ENCODE results near the gene ART4. TPM values are rescaled to one million over a fixed set of nuclear protein-coding genes. Genes with fewer than 3 reads are reported as not detected.

The ART4 gene
- total RNA-seq, 2 donors from 2014 or later: not detected

DNA sequence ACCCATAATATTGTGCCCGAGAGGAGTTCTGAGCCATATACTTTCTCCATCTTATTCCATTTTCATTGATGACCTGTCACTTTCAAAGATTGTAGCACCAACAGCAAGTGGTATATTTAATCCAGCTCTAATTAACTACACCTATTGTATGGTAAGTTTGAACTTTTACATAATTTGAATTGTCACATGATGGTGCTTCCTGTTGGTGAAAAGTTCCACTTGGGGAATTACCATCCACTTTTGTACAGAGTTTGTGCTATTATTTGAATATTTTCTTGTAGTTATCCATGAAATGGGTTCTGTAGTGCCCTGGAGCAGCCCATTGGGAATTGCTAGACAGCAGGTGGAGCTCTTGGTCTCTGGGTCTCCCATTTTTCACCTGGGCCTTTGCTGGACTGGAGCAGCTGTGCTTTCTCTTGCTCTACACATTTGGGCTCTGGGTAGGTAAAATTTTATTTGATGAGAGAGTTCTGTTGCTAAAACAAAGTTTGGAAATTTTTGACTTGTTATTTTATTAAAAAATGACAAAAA, 32.3 kb downstream of the ART4 start:
- Mint-ChIP-seq H3K4me1 (peaks cover 10% of the 10 kb centered on the region), H3K27me3 (no peaks in the 10 kb centered on the region), H3K27ac (no peak overlapping the region), H3K4me3 (no peak overlapping the region), H3K36me3 (ENCODE audit: low read depth) (no peaks in the 10 kb centered on the region), H3K9me3 (no peaks in the 10 kb centered on the region)
- ATAC-seq (replicated peaks): no peak

DNA sequence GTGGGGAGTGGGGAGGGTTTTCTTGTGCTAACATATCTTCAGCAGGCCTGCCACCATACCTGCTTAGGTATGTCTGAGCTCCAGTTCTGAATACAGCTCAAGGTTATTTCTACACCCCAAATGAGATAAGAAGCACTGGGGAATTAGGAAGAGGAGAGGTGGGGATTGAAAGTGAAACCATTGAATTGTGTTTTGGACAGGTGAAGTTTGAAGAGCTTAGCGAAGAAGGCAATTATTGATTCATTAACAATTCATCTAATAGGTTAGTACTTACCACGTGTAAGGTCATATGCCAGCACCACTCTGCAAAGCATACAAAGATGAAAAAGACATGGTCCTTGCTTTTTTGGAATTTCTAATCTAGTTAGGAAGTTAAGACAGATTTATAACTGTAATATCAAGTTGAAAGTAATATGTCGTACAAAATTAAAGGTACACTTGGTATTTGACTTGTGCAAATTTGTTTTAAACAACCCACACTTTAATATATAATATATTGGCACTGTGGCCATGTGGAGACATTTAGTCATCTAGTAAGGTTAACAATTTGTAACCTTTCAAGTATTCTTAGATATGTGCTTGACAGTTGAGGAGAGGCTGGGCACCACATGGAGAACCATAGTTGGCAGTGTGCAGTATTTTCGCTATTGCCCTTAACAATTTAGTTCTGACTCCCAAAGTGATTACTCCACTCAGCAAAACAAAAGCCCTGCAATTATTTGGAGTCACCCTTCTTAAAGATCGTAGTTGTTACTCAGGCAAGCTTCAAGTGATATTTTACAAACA, 33.0 kb downstream of the ART4 start:
- Mint-ChIP-seq H3K27ac (no peak overlapping the region), H3K9me3 (no peaks in the 10 kb centered on the region), H3K27me3 (no peaks in the 10 kb centered on the region), H3K4me1 (peaks cover 10% of the 10 kb centered on the region), H3K36me3 (ENCODE audit: low read depth) (no peaks in the 10 kb centered on the region), H3K4me3 (no peak overlapping the region)
- ATAC-seq (replicated peaks): no peak

DNA sequence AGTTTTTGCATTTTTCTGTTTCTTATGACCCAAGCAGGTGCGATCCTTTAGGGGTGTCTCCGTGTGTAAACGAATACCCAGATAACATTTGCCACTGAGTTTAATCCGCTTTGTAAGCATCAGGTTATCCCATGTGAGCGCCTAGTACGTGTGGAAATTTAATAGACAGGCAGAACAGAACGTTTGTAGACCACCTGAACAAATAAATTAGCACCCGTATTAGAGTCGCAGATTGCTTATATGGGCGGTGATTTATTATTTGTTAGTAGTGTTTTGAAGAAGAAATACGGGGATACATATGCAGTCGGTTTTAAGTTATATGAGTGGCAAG, 39.5 kb downstream of the ART4 start:
- H3K9me3 Mint-ChIP-seq: no peaks in the 10 kb centered on the region
- peak; percentile 1 for ATAC-seq (replicated peaks)
- H3K36me3 Mint-ChIP-seq (ENCODE audit: low read depth): no peaks in the 10 kb centered on the region

DNA sequence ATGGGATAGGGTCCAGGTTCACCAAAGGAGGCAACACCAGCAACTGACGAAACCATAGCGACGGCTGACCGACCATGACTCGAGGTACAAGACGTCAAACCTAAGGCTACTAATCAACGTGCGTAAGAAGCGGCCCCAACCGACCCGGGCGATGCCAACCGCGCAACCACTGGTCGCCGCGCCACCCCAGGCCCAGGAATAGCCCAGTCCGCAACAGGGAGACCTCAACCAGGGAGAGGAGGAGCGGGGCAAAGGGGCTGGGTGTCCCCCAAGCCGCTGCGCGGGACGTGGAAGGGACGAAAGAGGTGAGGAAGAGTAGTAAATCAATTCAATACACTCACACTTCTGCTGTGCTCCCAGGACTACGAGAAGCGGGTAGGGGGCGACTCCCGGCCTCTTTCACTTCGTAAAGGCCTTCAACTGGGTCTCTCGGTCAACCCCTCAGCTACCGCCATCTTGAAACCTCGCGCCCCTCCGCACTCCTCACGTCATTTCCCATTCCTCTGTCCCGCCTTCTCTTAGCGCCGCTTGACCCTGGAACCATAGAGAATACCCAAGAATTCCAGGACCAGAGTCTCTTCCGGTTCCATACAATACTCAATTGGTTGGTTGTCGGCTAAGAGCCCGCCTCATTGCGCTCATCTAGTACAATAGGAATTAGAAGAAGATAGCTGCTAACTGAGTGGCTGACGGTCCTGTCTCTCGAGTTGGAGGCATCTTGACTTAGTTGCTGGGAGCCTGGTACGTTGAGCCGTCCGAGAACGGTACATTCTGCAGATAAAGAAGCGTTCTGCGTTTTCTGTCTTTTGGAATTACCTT, 40.1 kb downstream of the ART4 start, which contains the start of the genes C12orf60 and WBP11:
TSS of gene C12orf60 (plus strand) at position 660 of the 819 bp plus-strand sequence. CDS start 19,266 bp downstream, outside the sequence.
TSS of gene WBP11 (minus strand) at position 468 of the 819 bp plus-strand sequence. CDS start 2,095 bp downstream, outside the sequence.
- H3K4me1 Mint-ChIP-seq: peaks cover 11% of the 10 kb centered on the region
- H3K9me3 Mint-ChIP-seq: no peaks in the 10 kb centered on the region
- no peaks in the 10 kb centered on the region for H3K27me3 Mint-ChIP-seq
- peak; percentile 98 for ATAC-seq (replicated peaks)
- H3K4me3 Mint-ChIP-seq: no peak within 1 kb of the TSS
- H3K27ac Mint-ChIP-seq: no peak within 1 kb of the TSS
- H3K36me3 Mint-ChIP-seq (ENCODE audit: low read depth): no peaks in the 10 kb centered on the region

More for the DNA sequence above, 39.5 kb downstream of the ART4 start:
- no peaks in the 10 kb centered on the region for H3K27me3 Mint-ChIP-seq
- H3K27ac Mint-ChIP-seq: no peak overlapping the region
- H3K4me3 Mint-ChIP-seq: no peak overlapping the region
- peaks cover 11% of the 10 kb centered on the region for H3K4me1 Mint-ChIP-seq

DNA sequence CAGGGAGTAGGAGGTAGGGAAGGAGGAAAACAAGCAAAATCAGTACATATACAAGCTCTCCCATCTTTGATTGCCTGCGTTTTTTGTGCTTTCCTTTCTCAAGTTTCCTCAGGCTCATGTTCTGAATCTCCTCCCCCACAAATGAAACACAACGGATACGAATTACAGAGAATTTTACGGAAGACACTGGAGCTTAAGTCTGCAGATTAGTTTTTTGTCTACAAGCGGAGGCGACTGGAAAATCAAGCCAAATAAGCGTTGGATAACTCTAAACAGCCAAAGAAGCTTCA, 40.7 kb downstream of the ART4 start:
- Mint-ChIP-seq H3K27ac (no peak overlapping the region), H3K4me3 (no peak overlapping the region), H3K36me3 (ENCODE audit: low read depth) (no peaks in the 10 kb centered on the region), H3K9me3 (no peaks in the 10 kb centered on the region), H3K4me1 (peaks cover 11% of the 10 kb centered on the region), H3K27me3 (no peaks in the 10 kb centered on the region)
- no peak for ATAC-seq (replicated peaks)

DNA sequence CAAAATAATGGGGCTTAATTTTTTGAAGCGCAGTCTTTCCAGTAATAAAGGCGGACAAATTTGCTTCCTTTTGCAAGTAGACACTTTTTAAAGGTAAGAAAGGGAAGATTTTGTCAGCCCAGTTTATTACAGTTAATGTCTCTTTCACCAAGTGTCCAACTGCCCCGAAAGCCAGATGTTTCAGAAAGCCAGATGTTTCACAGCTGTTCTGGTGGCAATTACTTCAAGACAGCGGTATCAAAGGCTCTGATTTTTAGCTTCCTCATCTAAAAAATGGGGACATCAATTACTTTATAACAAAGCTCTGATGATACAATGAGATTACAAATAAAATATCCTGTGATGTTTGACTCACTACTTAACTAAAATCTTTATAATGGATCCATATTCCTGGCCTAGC, 41.1 kb downstream of the ART4 start:
- Mint-ChIP-seq H3K4me3 (no peak overlapping the region), H3K36me3 (ENCODE audit: low read depth) (no peaks in the 10 kb centered on the region), H3K27me3 (no peaks in the 10 kb centered on the region), H3K4me1 (peaks cover 11% of the 10 kb centered on the region), H3K9me3 (no peaks in the 10 kb centered on the region), H3K27ac (no peak overlapping the region)
- ATAC-seq (replicated peaks): no peak

DNA sequence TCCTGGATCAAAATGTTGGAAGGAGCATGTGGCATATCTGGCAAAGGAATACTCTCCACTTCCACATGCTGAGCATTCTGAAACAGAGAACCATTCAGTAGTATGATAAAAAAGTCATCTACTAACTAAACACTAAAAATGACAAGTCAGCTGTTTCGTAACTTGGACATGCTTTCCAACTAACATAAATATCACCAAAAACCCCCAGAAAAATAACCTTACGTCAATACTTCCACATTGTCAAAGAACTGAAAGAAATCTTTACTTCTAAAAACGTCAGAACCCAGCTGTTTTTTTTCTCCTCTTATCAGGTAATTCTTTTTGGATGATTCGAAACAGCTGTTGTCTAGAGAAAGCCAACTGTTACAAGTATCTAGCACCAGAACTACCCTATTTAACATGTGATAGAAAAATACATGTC, 48.3 kb downstream of the ART4 start:
- no peaks in the 10 kb centered on the region for H3K36me3 Mint-ChIP-seq (ENCODE audit: low read depth)
- H3K4me3 Mint-ChIP-seq: no peak overlapping the region
- H3K27me3 Mint-ChIP-seq: no peaks in the 10 kb centered on the region
- no peaks in the 10 kb centered on the region for H3K9me3 Mint-ChIP-seq
- no peak for ATAC-seq (replicated peaks)
- peak overlapping the region; percentile 8 for H3K27ac Mint-ChIP-seq
- H3K4me1 Mint-ChIP-seq: peaks cover 5% of the 10 kb centered on the region

DNA sequence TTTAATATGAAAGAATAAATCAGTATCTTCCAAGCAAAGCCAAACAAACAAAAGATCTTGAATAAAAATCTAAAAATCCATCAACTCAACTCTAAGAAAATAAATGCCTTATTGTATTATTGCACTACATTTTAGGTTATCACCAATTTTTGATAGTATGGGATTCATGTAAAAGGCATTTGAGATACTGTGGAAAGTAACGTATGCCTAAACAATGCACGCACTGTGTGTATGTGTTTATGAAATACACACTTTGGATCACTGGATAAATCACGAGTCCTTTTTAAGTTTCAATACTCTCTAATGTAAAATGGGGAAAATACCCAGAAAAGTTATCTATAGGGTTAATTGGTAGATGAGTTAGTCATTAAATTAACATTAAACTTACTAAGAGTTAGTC, 57.8 kb downstream of the ART4 start:
- no peak overlapping the region for H3K4me3 Mint-ChIP-seq
- no peak for ATAC-seq (replicated peaks)
- H3K27ac Mint-ChIP-seq: no peak overlapping the region
- no peaks in the 10 kb centered on the region for H3K27me3 Mint-ChIP-seq
- H3K4me1 Mint-ChIP-seq: no peaks in the 10 kb centered on the region
- H3K9me3 Mint-ChIP-seq: no peaks in the 10 kb centered on the region
- no peaks in the 10 kb centered on the region for H3K36me3 Mint-ChIP-seq (ENCODE audit: low read depth)

DNA sequence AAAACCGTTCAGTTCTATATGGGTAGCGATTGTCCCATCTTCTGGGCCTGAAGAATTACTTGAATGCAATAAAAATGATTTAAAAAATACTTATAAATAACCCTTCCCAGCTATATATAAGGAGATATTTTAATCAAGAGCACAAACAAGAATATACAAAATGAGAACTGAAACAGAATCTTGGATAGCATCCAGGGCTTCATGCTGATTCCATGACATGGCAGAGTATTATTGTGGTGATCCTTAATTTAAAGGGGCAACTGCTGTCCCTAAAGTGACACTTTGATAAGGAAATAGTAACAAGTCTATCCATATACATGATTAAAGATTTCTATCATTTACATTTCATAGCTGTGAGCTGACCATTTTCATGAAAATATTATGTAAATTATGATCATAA, 58.9 kb downstream of the ART4 start:
- no peak for ATAC-seq (replicated peaks)
- Mint-ChIP-seq H3K4me1 (no peaks in the 10 kb centered on the region), H3K9me3 (no peaks in the 10 kb centered on the region), H3K27ac (no peak overlapping the region), H3K27me3 (no peaks in the 10 kb centered on the region), H3K36me3 (ENCODE audit: low read depth) (no peaks in the 10 kb centered on the region), H3K4me3 (no peak overlapping the region)

DNA sequence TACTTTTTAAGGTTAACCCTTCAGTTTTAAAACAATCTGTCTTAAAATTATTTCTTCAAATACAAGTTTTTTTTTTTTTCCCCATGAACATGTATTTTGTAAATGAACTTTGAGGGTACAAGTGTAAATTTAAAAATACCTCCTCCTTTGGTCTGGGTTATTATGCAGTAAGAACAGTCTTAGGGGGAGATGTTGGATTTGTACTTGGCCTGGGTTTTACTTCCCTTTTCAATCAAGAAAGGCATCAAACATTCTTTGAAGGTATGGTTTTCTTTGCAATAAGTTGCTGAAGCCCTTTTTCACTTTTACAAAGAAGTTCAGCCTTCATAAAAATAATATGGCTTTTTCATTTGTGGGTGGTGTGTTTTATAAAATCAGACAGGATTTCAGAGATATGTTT, 60.6 kb downstream of the ART4 start:
- Mint-ChIP-seq H3K4me3 (no peak overlapping the region), H3K4me1 (no peaks in the 10 kb centered on the region), H3K9me3 (no peaks in the 10 kb centered on the region), H3K27ac (no peak overlapping the region), H3K36me3 (ENCODE audit: low read depth) (no peaks in the 10 kb centered on the region), H3K27me3 (no peaks in the 10 kb centered on the region)
- no peak for ATAC-seq (replicated peaks)

DNA sequence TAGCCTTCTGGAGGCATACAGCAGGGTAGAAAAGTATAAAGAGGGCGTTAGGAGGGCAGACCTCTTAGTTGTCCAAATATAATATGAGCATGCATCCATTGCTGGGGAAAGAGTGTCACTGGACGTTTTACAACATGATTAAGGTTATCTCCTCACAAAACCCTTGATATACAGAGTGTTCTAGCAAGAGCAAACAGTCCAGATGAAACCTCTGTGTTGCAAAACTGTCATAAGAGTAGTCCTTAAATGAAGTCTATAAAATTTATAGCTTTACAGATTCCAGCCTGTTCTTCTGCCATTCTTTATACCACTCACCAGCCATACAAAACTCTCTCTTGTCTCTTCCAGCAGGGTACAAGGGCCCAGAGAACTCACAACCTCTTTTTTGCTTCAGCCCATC, 61.8 kb downstream of the ART4 start:
- Mint-ChIP-seq H3K4me1 (no peaks in the 10 kb centered on the region), H3K4me3 (no peak overlapping the region), H3K27ac (no peak overlapping the region), H3K27me3 (no peaks in the 10 kb centered on the region), H3K9me3 (no peaks in the 10 kb centered on the region), H3K36me3 (ENCODE audit: low read depth) (no peaks in the 10 kb centered on the region)
- ATAC-seq (replicated peaks): no peak

DNA sequence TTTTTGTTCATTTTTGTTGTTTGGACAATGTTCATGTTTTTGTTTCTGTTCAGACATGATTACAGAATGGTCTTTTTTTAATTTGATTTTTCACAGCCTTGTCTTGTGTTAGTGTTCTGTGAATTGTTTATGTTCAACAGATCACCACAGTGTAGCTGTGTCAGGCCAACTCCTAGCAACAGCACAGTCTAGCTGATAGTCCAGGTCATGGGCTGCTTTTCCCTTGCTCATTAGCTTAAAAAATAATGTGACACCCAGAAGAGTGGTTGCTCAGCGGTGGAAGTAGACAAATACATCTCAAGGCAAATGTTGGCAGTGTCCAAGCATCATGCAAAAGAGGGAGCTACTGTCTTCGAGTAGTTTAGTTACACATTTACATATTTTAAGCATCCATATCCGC, 62.5 kb downstream of the ART4 start:
- H3K27me3 Mint-ChIP-seq: no peaks in the 10 kb centered on the region
- no peak overlapping the region for H3K4me3 Mint-ChIP-seq
- no peak for ATAC-seq (replicated peaks)
- no peaks in the 10 kb centered on the region for H3K36me3 Mint-ChIP-seq (ENCODE audit: low read depth)
- H3K9me3 Mint-ChIP-seq: no peaks in the 10 kb centered on the region
- no peak overlapping the region for H3K27ac Mint-ChIP-seq
- peaks cover 4% of the 10 kb centered on the region for H3K4me1 Mint-ChIP-seq

DNA sequence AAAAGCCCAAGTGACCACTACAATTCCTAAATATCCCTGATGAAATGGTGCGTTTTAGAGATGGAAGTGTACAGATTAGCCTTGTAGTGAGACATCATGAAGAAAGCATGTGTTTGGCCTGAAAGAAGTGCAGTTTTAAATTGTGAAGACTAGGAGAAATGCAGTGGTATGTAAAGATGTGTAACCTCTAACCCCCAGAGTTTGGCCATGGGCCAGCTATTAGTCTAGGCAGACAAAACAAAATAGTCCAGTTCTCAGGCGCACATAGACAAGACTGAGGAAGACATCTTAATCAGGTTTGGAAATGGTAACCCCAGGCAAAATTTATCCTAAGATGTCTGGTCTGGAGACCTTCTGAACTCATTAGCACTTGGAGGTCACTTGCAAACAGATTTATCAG, 63.5 kb downstream of the ART4 start:
- H3K9me3 Mint-ChIP-seq: no peaks in the 10 kb centered on the region
- no peak for ATAC-seq (replicated peaks)
- no peak overlapping the region for H3K4me3 Mint-ChIP-seq
- H3K4me1 Mint-ChIP-seq: peaks cover 8% of the 10 kb centered on the region
- peaks cover 5% of the 10 kb centered on the region for H3K36me3 Mint-ChIP-seq (ENCODE audit: low read depth)
- no peak overlapping the region for H3K27ac Mint-ChIP-seq
- no peaks in the 10 kb centered on the region for H3K27me3 Mint-ChIP-seq

DNA sequence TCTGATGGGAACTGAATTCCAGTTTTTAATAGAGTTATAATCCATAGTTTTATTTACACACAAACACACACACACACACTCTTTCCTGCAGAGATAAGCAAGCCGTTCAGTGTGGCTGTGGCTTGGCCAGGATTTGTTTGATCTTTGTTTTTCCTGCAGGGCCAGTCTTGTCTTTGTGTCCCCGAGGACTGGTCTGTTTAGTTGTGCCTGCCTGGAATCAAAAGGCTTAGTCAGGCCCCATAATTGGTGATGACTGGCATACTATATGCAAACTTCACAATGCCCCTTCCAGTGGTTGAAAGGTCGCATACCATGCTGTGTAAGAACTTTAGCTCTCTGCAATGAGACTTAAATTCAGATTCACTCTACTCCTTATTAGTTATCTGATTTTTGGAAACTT, 66.1 kb downstream of the ART4 start:
- Mint-ChIP-seq H3K9me3 (no peaks in the 10 kb centered on the region), H3K4me1 (peaks cover 9% of the 10 kb centered on the region), H3K27ac (no peak overlapping the region), H3K36me3 (ENCODE audit: low read depth) (peaks cover 16% of the 10 kb centered on the region), H3K4me3 (no peak overlapping the region), H3K27me3 (no peaks in the 10 kb centered on the region)
- ATAC-seq (replicated peaks): no peak

Data from activated T-helper 17 cell treated with anti-CD3 and anti-CD28 coated beads, Interleukin-2, amount 50 U/mL, for 72 hours (primary cell).